Measurements from ENCODE around the gene BNIP5. TPM values are rescaled to one million over a fixed set of nuclear protein-coding genes. Genes with fewer than 3 reads are reported as not detected.
"Not testable (repeated sequence)": the region's sequence is repeated elsewhere in the genome, so short reads cannot be mapped to it uniquely, and the experiment has no call there.

Gene BNIP5
- total RNA-seq, 1 donor from 2014 or later = not detected

DNA sequence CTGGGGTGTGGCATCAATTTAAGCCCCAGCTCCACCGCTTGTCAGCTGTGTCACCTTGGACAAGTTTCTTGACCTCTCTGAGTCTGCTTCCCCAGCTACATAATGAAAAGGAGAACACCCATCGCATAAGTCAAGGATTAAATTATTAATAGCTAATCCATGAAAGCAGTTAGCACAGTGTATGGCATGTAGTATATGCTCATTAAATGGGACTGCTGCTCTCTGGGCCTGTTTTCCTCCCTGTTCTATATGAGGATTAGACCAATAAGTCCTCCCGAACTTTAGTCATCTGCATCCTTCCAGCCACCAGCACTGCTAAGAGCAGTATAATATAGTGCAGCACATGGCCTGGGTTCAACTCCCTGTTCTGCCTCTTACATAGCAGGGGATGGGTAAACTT is 31.1 kb upstream of the BNIP5 start:
- TF ChIP-seq CTCF (IDR thresholded peaks at IDR 0.05) = no peak
- Histone ChIP-seq H3K36me3 (no peaks in the 10 kb centered on the region), H3K27me3 (ENCODE audit: low read depth) (no peaks in the 10 kb centered on the region), H3K27ac (no peak overlapping the region), H3K9me3 (no peaks in the 10 kb centered on the region), H3K4me3 (no peak overlapping the region), H3K4me1 (peaks cover 11% of the 10 kb centered on the region)
- no peak for DNase-seq
- no peak for ATAC-seq
- intact Hi-C loops (cut with DNase I) = no loop called here

GRCh38 chr6:36364669-36365479 is 28.2 kb upstream of the BNIP5 start:
- Histone ChIP-seq H3K4me3 (no peak overlapping the region), H3K27ac (no peak overlapping the region), H3K36me3 (no peaks in the 10 kb centered on the region), H3K27me3 (ENCODE audit: low read depth) (no peaks in the 10 kb centered on the region), H3K9me3 (no peaks in the 10 kb centered on the region), H3K4me1 (peaks cover 18% of the 10 kb centered on the region)
- peak; percentile 36 to 83 for ATAC-seq
- TF ChIP-seq CTCF (IDR thresholded peaks at IDR 0.05) = no peak
- intact Hi-C loops (cut with DNase I) = no loop called here
- no peak for DNase-seq

- ATAC-seq; H3K27me3 ChIP-seq (ENCODE audit: low read depth); H3K36me3 ChIP-seq; H3K4me3 ChIP-seq; intact Hi-C loops (cut with DNase I); H3K27ac ChIP-seq; H3K9me3 ChIP-seq; DNase-seq: not testable (repeated sequence)
- H3K4me1 ChIP-seq = peaks cover 11% of the 10 kb centered on the region
Observed at GRCh38 chr6:36364061-36364635, 27.5 kb upstream of the BNIP5 start.

DNA sequence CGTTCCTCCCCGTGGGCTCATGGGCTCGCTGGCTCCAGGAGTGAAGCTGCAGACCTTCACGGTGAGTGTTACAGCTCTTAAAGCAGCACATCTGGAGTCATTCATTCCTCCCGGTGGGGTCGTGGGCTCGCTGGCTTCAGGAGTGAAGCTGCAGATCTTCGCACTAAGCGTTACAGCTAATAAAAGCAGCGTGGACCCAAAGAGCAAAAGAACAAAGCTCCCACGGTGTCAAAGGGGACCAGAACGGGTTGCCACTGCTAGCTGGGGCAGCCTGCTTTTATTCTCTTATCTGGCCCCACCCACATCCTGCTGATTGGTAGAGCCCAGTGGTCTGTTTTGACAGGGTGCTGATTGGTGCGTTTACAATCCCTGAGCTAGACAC is 26.7 kb upstream of the BNIP5 start:
- ATAC-seq; H3K9me3 ChIP-seq; intact Hi-C loops (cut with DNase I); H3K36me3 ChIP-seq; H3K27me3 ChIP-seq (ENCODE audit: low read depth); H3K27ac ChIP-seq; H3K4me3 ChIP-seq; DNase-seq: not testable (repeated sequence)
- H3K4me1 ChIP-seq = peaks cover 18% of the 10 kb centered on the region

DNA sequence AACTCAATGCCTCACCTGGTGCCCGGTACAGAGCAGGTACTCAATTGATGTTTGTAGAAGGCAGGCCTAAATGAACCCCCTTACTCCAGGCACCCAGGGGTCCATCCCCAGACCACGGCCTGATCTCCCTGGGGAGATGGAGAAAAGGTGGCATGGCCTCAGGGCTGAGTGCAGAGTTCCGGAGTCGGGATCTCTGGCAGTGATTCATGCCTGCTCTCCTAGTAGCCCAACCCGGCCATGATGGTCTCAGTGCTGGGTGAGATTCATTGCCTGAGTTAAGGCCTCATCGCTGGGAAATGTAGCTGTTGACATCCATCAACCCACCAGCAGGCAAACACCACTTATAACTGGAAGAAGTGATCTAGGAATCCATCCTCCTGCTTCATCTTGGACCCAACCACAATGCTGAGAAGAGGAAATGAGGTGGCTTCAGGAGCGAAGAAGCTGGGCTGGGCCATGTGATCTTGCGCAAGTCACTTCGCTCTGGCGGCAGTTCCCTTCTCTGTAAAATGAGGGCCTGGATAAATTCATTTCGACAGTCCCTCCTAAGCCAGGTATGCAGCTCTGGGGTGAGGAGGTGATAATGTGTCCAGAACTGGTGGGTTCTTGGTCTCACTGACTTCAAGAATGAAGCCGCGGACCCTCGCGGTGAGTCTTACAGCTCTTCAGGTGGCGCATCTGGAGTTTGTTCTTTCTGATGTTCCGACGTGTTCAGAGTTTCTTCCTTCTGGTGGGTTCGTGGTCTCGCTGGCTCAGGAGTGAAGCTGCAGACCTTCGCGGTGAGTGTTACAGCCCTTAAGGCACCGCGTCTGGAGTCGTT is 26.1 kb upstream of the BNIP5 start:
- H3K36me3 ChIP-seq = no peaks in the 10 kb centered on the region
- DNase-seq (peak; percentile 71), ATAC-seq (no peak)
- peaks cover 23% of the 10 kb centered on the region for H3K4me1 ChIP-seq
- H3K27ac ChIP-seq = no peak overlapping the region
- H3K27me3 ChIP-seq (ENCODE audit: low read depth) = no peaks in the 10 kb centered on the region
- no peak for TF ChIP-seq CTCF (IDR thresholded peaks at IDR 0.05)
- intact Hi-C loops (cut with DNase I) = no loop called here
- H3K4me3 ChIP-seq = no peak overlapping the region
- H3K9me3 ChIP-seq = no peaks in the 10 kb centered on the region

- Histone ChIP-seq H3K27ac (no peak overlapping the region), H3K36me3 (no peaks in the 10 kb centered on the region), H3K27me3 (ENCODE audit: low read depth) (no peaks in the 10 kb centered on the region), H3K4me1 (peaks cover 23% of the 10 kb centered on the region), H3K4me3 (no peak overlapping the region), H3K9me3 (no peaks in the 10 kb centered on the region)
- TF ChIP-seq CTCF (IDR thresholded peaks at IDR 0.05) = no peak
- DNase-seq = no peak
- no peak for ATAC-seq
- intact Hi-C loops (cut with DNase I) = no loop called here
Observed at GRCh38 chr6:36361071-36361470, 24.4 kb upstream of the BNIP5 start.

All from lower lobe of right lung (tissue), 2 donors.